LoVo (cell line): Measurements from ENCODE around the gene MYH2.

Experiments
- DNase-seq: peaks from one replicate; pipeline ENCODE4 v3.0.0-alpha.2; 2016; ENCODE audit warnings: low spot score

The MYH2 gene

DNA sequence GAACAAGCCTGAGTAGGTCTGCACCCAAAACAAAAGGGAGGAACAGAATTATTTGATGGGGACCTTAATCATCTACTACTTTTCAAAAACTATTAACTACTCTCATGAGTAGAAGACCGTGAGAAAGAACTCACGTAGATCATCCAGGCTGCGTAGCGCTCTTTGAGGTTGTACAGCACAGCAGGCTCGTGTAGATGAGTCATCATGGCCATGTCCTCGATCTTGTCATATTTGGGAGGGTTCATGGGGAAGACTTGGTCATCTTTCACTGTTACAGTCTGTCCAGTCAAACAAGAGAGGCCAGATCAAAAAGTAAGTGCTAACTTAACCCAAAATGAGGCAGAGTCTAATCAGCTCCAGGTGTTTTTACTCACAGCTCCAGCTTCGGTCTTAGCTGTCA is 33.4 kb downstream of the MYH2 start:
- no peak for DNase-seq

DNA sequence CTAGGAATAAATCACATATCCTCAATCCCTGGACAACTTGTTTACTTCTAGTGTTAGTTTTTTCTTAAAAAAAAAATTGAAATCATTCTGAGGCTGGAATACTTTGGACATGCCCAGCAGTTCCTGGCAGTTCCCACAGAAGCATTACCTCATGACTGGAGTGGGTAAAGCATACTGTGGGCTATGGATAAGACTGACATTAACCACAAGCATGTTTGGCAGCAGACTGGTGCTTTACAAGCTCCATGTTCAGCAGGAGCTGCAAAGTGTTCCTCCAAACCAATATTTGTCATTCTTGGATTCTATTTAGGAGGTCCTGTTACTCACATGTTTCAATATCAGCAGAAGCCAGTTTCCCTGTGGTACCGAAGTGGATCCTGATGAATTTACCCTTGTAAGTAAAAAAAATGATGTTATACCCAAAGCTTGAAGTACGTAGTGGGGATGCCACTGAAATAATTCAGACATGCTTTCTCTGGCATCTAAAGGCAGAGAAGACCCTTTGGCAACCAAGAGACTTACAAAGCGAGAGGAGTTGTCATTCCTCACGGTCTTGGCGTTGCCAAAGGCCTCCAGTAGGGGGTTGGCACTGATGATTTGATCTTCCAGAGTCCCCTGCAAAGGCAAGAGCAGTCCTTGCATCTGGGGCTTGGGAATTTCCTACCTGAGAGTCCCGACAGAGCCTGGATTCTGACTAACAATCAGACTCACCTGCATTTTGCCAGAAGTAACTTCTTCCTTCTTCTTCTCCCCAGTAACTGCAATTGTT is 36.0 kb downstream of the MYH2 start:
- DNase-seq = no peak

DNA sequence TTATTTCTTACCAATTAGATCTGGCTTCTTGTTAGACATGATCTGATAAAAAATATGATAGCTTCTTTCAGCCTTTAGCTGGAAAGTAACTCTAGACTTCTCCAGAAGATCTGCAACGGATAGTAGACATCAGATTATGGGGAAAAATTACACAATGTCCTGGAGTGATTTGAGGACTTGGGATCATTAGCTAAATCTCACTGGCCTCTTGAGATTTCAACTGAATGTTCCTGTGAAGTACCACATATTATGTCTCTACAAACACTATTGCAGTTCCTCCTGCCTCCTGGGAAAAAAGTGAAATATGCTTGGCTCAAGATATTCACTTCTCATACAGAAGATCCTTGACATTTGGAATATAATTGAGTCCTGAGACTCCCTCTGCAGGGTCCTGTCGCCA is 36.6 kb downstream of the MYH2 start:
- DNase-seq = no peak

GRCh38 chr17:10499950-10500349 is 49.5 kb downstream of the MYH2 start:
- DNase-seq = no peak

DNA sequence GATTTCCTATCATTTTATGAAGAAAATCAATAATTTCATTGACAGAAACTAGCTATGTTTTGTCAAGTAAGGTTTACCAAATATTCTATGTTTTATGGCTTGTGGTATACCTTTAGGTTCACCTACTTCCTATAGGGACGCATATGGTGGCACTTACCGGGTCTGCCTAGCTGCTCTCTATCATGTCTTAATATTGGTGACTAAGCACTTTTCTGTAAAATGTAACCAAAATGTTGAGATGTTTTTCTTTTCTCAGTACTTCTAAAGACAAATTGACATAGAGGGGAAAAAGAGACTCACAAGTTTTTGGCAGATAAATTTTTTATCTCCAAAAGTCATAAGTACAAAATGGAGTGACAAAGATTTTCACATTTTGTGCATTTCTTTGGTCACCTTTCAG is 57.5 kb downstream of the MYH2 start:
- no peak for DNase-seq

GRCh38 chr17:10482252-10482651 is 67.2 kb downstream of the MYH2 start:
- DNase-seq = no peak

DNA sequence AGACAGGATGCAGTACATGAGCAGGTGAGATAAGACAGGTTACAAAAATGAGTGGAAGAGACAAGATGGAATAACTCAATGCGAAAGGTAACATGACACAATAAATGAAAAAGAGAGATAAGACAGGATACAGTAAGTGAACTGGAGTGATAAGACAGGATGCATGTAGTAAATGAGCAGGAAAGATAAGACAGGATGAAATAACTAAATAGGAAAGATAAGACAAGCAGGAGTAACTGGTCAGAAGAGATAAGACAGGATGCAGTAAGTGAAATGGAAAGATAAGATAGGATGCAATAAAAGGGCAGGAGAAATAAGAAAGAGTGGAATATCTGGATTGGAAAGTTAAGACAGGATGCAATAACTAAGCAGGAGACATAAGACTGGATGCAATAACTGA is 71.8 kb downstream of the MYH2 start:
- no peak for DNase-seq

GRCh38 chr17:10474536-10474935 is 74.9 kb downstream of the MYH2 start:
- DNase-seq = no peak

DNA sequence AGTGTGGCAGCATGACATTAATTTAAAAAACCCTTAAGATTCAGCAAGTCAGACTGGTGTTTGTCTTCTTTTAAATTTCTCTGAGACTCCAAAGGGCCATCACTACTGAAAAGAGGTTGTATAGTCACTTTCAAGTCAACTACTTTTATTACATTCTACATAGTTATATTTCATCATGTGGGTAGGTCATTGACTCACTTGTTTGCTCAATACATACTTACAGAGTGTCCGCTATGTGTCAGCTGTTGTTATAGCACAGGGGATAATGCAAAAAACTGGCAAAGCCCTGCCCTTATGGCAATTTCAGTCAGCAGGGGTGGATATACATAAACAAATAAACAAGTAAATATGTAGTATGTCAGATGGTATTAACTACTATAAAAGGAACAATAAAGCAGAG is 77.6 kb downstream of the MYH2 start:
- DNase-seq = peak; percentile 12
